GM19372 (cell line): Measurements from ENCODE around the gene TFPT.
A peak's percentile ranks its signal among the peaks of the same experiment; 100 is the strongest.

Experiments
- ATAC-seq: cut with Tn5 transposase; IDR thresholded peaks from one replicate; pipeline ENCODE4 v1.9.1; 2021; ENCODE audit warnings: mild to moderate bottlenecking, low read depth, moderate library complexity; ENCODE audit not compliant: unreplicated experiment

TFPT gene

GRCh38 chr19:54149021-54149812 is 33.8 kb upstream of the TFPT start:
- ATAC-seq = no peak

DNA sequence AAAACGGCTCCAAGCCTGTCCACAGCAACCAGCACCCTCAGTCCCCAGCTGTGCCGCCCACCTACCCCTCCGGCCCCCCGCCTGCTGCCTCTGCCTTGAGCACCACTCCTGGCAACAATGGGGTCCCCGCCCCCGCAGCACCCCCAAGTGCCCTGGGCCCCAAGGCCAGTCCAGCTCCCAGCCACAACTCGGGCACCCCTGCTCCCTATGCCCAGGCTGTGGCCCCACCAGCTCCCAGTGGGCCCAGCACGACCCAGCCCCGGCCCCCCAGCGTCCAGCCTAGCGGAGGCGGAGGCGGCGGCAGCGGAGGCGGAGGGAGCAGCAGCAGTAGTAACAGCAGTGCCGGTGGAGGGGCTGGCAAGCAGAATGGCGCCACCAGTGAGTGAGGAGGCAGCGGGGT is 32.7 kb upstream of the TFPT start:
- ATAC-seq = no peak

- no peak for ATAC-seq
Observed at GRCh38 chr19:54147676-54148075, 32.2 kb upstream of the TFPT start.

- no peak for ATAC-seq
Observed at GRCh38 chr19:54145541-54146158, 30.2 kb upstream of the TFPT start.

DNA sequence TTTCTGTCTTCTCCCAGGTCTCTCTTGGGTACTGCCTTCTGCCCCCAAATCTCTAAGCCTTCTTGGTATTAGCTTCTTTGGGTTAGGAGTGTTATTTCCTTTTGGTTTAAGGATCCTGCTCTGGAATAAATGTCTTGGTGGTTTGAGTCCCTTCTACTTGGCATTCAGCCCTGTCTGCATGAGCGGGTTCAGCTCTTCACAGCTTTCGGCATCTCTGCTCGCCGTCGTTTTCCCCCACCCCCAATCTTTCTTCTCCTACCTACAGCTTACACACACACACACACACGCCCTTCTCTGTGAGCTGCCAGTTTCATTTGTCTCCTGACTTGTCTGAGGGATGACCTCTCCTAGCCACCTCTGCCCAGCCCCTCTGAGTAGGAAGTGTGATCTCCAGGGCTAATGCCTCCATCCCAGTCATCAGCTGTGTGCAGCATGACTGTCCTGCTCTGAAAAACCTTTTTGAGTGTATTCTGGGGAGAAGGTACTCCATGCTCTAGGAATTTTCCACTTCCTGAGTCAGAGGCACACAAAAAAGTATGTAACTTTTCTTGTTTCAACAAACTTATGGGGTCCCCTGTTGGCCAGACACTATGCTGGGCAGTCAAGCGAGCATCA is 26.8 kb upstream of the TFPT start:
- no peak for ATAC-seq

DNA sequence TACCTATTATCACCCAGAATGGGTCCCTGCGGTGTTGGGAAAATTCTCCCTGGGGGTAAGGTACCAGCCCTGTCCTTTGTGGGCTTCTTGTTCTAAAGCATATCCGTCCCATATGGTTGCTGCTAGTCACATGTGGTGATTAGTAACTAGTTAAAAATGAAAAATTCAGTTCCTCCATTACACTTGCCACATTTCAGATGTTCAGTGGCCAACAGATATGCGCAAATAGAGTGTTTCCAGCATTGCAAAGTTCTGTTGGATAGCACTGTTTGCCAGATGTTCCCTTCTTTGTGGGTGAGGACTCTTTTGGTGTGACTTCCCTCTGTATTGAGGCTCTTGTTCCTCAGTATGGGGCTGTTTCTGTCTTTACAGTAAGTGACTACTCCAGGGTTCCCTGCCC is 25.9 kb upstream of the TFPT start:
- ATAC-seq = no peak

DNA sequence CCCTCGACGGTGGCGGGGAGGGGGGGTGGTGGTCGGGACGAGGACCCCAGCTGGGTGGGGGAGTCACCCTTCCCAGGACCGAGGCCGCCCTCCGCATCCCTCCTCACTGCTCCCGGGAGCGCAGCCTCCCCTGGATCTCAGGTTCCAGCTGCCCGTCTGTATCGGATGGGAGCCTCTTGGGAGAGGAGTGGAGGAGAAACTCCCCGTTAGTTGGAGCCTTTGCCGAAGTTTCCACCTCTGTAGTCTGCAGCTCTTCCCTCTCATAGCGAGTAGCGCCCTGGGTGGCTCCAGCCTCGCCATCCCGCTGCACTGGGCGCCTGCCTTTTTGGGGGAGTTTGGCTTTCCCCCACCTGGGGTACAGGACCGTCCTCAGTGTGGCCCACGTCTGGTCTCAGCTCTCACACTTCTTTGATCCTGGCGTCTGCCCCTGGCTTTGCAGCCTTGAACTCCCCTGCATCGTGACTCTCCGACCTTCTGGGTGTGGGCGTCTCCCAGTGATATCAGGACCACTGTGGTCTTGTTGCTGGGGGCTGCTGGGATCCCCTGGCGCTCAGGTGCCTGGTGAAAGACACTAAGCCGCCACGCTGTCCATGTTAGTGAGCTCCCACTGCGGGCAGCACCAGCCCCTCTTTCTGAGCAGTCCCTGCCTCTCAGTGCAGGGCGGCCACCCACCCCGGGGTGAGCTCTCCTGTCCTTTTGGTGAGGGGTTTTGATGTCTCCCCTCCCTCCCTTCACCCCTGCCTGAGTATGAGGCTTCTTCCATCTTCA is 23.2 kb upstream of the TFPT start:
- ATAC-seq = no peak

DNA sequence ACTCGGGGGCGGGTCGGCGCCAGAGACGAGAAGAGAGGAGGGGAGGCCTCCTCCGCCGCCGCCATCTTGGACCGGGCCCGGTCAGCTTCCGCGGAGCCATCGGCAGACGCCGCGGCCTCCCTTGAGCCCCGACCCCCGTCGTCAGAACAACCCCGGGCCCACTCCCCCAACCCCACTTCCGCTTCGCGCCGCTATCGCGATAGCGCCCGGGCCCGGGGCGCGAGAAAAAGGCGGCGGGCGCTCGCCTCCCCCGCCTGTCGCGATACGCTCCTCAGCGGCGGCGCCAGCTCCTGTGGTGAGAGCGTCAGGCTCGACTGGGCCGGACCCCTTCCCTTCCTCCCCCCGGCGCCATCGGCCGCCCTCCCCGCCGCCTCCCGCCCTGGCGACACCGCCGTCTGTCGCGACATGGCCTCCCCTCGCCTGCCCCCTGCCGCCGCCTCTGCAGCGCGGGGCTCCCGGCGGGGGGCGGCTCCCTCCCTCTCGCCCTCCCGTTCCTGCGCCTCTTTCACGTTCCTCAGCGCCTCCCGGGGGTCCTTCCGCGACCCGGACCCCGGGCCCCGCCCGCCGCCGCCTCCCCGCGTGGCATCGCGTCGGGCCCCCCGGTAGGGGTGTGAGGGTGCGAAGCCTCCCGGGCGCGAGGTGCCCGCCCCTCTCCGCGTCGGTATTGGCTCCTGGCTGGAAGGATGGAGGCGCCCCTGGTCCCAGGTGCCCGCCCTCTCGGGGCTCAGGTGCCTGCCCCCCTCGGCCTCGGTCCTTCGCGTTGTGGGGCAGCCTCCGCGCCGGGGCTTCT is 22.4 kb upstream of the TFPT start, which contains the start of gene CNOT3:
Gene CNOT3, plus strand, starts transcription at position 64 of the 790 bp plus-strand sequence. CDS start 5,217 bp downstream, outside the sequence.
- ATAC-seq = no peak

DNA sequence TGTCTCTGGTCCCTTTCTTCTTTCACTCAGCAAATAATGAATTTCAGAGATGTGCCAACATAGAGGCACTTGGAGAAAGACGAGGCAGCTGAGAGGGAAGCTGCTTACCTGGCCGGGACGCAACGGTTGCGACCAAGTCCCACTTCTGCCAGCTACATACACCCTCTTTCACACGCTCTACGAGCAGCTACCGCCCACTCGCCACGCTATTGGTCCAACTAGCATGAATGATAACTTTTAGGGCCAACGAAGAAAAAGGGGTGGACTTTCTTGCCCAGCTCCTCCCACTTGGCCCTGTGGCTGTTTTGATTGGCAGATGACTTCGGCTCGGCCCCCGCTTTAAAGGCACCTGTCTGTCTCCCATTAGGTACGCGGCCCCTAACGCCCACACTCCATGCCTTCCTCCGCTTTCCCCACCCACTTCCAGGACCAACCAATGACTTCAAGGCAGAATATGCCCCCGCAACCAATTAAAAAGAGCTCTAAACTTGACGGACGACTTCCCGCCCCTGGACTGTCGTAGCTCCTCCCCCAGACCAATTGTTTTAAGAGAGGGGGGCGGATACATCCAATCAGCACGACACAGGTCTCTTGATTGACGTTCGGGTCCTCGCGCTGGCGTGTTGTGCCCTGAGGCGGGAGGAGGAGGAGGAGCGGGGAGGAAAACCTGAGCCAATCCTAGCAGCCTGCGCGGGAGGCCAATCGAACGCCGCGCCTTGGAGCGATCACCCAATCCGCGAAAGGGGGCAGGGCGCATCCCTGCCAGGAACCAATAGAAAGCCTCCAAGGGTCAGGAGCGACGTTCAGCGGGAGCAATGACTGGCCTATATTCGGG is 21.6 kb upstream of the TFPT start:
- peak; percentile 70 for ATAC-seq

GRCh38 chr19:54136086-54136863 is 20.8 kb upstream of the TFPT start:
- no peak for ATAC-seq

GRCh38 chr19:54133957-54134590 is 18.6 kb upstream of the TFPT start:
- no peak for ATAC-seq

- ATAC-seq = no peak
Observed at GRCh38 chr19:54133312-54133956, 18.0 kb upstream of the TFPT start.

- ATAC-seq = no peak
Observed at GRCh38 chr19:54129617-54129996, 14.2 kb upstream of the TFPT start.

- no peak for ATAC-seq
Observed at GRCh38 chr19:54128796-54129616, 13.5 kb upstream of the TFPT start.

DNA sequence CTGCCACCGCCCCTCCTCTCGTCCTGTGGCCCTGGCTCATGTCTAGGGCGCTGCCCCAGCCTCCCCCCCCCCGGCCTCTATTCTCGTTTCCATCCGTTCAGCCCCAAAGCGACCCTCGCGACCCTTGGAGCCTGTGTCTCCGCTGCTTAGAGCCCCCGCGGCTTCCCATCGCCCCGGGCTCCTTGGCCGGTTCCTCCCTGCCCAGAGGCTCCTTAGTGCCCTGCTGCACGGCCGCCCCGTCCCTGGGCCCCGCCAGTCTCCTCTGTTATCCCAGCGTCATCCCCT is 12.9 kb upstream of the TFPT start:
- ATAC-seq = no peak

- ATAC-seq = no peak
Observed at GRCh38 chr19:54127688-54128440, 12.4 kb upstream of the TFPT start.
